Thymus (tissue), 11 donors: ENCODE data around the gene BLVRA. TPM values are rescaled to one million over a fixed set of nuclear protein-coding genes. Genes with fewer than 3 reads are reported as not detected.

Experiments
- DNase-seq, 9 donors: peaks; one replicate each; pipeline ENCODE4 v3.0.0-alpha.2; 2013; ENCODE audit warnings: low spot score in 9 of 9, low read depth in 6 of 9, missing footprints in 1 of 9
- H3K27ac ChIP-seq, 2 donors: one replicate each; pipeline ENCODE4 v1.5.1; 2013; ENCODE audit warnings: control low read depth in 1 of 2, low read depth in 1 of 2, low read length in 1 of 2, mild to moderate bottlenecking in 1 of 2, moderate library complexity in 1 of 2
- H3K27me3 ChIP-seq, 2 donors: one replicate each; pipeline ENCODE4 v1.5.1; 2013; ENCODE audit warnings: low read length in 1 of 2; ENCODE audit not compliant: control insufficient read depth in 2 of 2, insufficient read depth in 1 of 2
- H3K36me3 ChIP-seq, 2 donors: one replicate each; pipeline ENCODE4 v1.5.1; 2013; ENCODE audit warnings: low read length in 1 of 2, mild to moderate bottlenecking in 1 of 2, moderate library complexity in 1 of 2; ENCODE audit not compliant: control insufficient read depth in 2 of 2, insufficient read depth in 2 of 2
- H3K4me1 ChIP-seq, 2 donors: one replicate each; pipeline ENCODE4 v1.5.1; 2013; ENCODE audit warnings: low read length in 2 of 2; ENCODE audit not compliant: control insufficient read depth in 2 of 2, insufficient read depth in 2 of 2
- H3K4me3 ChIP-seq, 2 donors: one replicate each; pipeline ENCODE4 v1.5.1; 2013; ENCODE audit warnings: low read length in 2 of 2, control low read depth in 1 of 2, mild to moderate bottlenecking in 1 of 2
- H3K9me3 ChIP-seq, 2 donors: one replicate each; pipeline ENCODE4 v1.5.1; 2013; ENCODE audit warnings: low read length in 1 of 2, mild to moderate bottlenecking in 1 of 2; ENCODE audit not compliant: control insufficient read depth in 2 of 2, insufficient read depth in 1 of 2
- WGBS: extraction: QIAGEN DNeasy Blood & Tissue Kit; methylation state at CpG from one replicate; pipeline ENCODE4 v1.1.7; 2013; 5-methylcytosine and 5-hydroxymethylcytosine counted together
- polyA plus RNA-seq: library from polyadenylated mRNA; stranded (reverse); fragments of 200-250 nt; gene quantifications from one replicate; pipeline ENCODE4 v1.2.3, GENCODE V29; 2013
- total RNA-seq: library from RNA; stranded (reverse); fragments of 120-200 nt; gene quantifications from one replicate; pipeline ENCODE4 v1.2.4, GENCODE V29; 2013
- donor health status: healthy.

BLVRA gene
- total and polyA plus RNA-seq, 2 donors: 42.3 to 95.4 TPM

DNA sequence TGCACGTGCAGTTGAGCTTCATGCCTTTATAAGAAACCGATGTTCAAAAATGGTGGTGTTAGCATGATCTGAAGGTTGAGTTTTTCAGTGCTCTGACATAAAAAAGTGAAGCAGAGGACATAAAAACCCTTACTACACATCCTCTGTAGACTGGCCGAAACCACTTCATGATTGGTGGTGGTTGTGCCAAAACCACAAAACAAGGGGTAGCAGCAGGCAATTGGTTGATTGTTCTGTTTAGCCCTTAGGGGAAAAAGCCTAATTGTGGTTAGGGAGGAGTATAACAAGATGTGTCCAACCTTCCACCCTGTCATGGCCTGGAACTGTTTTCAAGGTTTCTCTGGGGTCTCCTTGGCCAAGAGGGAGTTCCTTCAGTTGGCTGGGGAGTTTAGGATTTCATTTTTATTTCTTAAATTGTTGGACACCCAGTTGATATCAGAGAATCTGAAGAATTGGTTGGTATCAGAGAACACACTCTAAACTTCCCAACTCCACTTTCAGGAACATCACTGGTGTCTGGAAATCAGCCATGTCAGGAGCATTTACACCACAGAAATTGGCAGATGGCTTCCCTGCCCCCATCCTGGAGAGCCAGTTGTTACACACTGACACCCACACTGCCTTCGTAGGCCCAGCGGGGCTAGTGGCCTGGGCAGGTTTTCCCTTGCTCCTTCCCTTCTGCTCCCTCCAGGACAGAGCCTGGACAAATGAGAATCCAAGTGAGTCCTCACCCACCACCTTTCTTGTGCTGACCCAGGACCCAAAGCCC is 92.1 kb downstream of the BLVRA start:
- WGBS: 79% methylated on average over 5 of the region's 5 CpGs
- H3K27ac ChIP-seq: no peak overlapping the region

GRCh38 chr7:43851805-43852204 is 93.3 kb downstream of the BLVRA start:
- Histone ChIP-seq H3K36me3 (no peaks in the 10 kb centered on the region), H3K27ac (no peak overlapping the region), H3K4me1 (no peaks in the 10 kb centered on the region), H3K27me3 (no peaks in the 10 kb centered on the region), H3K4me3 (no peak overlapping the region), H3K9me3 (peaks cover 0 to 4% of the 10 kb centered on the region in 2 donors)
- 93% methylated on average over 2 of the region's 2 CpGs for WGBS
- DNase-seq: no peak

More for the DNA sequence above, 92.1 kb downstream of the BLVRA start:
- Histone ChIP-seq H3K4me1 (no peaks in the 10 kb centered on the region), H3K36me3 (no peaks in the 10 kb centered on the region), H3K9me3 (peaks cover 0 to 4% of the 10 kb centered on the region in 2 donors), H3K4me3 (no peak overlapping the region), H3K27me3 (no peaks in the 10 kb centered on the region)
- no peak for DNase-seq

DNA sequence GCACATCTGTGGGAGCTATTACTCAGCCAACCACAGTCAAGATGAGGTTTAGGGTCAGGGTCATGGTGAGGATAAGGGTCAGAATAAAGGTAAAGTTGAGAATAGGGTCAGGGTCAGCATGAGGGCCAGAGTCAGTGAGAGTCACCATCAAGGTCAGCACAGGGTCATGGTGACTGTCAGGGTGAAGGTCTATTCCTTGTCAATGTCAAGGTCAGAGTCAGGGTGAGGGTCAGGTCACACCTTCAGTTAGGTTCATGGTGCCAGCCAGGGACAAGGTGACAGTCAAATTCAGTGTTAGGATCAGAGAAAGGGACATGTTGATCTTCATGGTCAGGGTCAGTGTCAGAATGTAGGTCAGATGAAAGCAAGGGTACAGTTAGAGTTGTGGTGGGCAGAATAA is 96.7 kb downstream of the BLVRA start:
- Histone ChIP-seq H3K27me3 (no peaks in the 10 kb centered on the region), H3K4me3 (no peak overlapping the region), H3K9me3 (peaks cover 0 to 4% of the 10 kb centered on the region in 2 donors), H3K36me3 (no peaks in the 10 kb centered on the region), H3K4me1 (no peaks in the 10 kb centered on the region), H3K27ac (no peak overlapping the region)
- no peak for DNase-seq

GRCh38 chr7:43856316-43856715 is 97.8 kb downstream of the BLVRA start:
- 97% methylated on average over 4 of the region's 4 CpGs for WGBS
- Histone ChIP-seq H3K36me3 (no peaks in the 10 kb centered on the region), H3K4me3 (no peak overlapping the region), H3K27me3 (no peaks in the 10 kb centered on the region), H3K4me1 (no peaks in the 10 kb centered on the region), H3K27ac (no peak overlapping the region), H3K9me3 (no peaks in the 10 kb centered on the region)
- no peak for DNase-seq

Other genes with a start within 250 kb of the BLVRA start
- 74.0 TPM for gene STK17A, start 175.6 kb upstream of the BLVRA start, total RNA-seq
- 64.3 TPM for gene STK17A, start 175.6 kb upstream of the BLVRA start, polyA plus RNA-seq
- gene COA1, start 29.2 kb upstream of the BLVRA start, total RNA-seq: 71.5 TPM
- gene COA1, start 29.2 kb upstream of the BLVRA start, polyA plus RNA-seq: 89.2 TPM
- 107 TPM for gene MRPS24, start 110.8 kb downstream of the BLVRA start, total RNA-seq
- gene MRPS24, start 110.8 kb downstream of the BLVRA start, polyA plus RNA-seq: 80.5 TPM
- gene URGCP, start 147.9 kb downstream of the BLVRA start, total RNA-seq: 12.2 TPM
- 14.6 TPM for gene URGCP, start 147.9 kb downstream of the BLVRA start, polyA plus RNA-seq
- 6.7 TPM for gene UBE2D4, start 167.8 kb downstream of the BLVRA start, total RNA-seq
- 10.2 TPM for gene UBE2D4, start 167.8 kb downstream of the BLVRA start, polyA plus RNA-seq
- not detected for gene SPDYE1, start 239.2 kb downstream of the BLVRA start, total RNA-seq
- gene SPDYE1, start 239.2 kb downstream of the BLVRA start, polyA plus RNA-seq: not detected